Stimulated activated CD8-positive, alpha-beta memory T cell treated with anti-CD3 and anti-CD28 coated beads, Interleukin-4, amount 100 ng/mL, for 24 hours (primary cell): Measurements from ENCODE around the gene PRPSAP1.
"Not testable (repeated sequence)": the region's sequence is repeated elsewhere in the genome, so short reads cannot be mapped to it uniquely, and the experiment has no call there.

Experiments
- DNase-seq: peaks from one replicate; pipeline ENCODE4 v3.0.0-alpha.2; 2020; ENCODE audit warnings: low read depth

The PRPSAP1 gene

DNA sequence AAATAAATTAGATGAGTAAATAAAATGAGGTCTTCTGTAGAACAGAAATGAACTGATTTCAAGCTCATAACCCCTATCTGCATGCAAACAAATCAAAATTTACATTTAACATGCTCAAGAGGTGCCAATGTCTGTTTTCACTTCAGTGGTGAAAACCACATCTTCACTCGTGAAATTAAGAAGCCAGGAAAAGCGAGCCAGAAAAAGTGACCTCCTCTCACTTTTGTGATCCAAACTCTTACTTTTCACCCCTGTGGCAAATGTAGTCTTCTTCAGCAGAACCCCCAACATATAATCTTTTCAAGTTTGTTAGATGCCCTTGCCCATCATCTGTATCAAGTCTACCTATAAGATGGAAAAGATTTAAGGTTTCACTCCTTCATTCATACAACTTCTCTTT lies 36.2 kb downstream of the PRPSAP1 start:
- no peak for DNase-seq

DNA sequence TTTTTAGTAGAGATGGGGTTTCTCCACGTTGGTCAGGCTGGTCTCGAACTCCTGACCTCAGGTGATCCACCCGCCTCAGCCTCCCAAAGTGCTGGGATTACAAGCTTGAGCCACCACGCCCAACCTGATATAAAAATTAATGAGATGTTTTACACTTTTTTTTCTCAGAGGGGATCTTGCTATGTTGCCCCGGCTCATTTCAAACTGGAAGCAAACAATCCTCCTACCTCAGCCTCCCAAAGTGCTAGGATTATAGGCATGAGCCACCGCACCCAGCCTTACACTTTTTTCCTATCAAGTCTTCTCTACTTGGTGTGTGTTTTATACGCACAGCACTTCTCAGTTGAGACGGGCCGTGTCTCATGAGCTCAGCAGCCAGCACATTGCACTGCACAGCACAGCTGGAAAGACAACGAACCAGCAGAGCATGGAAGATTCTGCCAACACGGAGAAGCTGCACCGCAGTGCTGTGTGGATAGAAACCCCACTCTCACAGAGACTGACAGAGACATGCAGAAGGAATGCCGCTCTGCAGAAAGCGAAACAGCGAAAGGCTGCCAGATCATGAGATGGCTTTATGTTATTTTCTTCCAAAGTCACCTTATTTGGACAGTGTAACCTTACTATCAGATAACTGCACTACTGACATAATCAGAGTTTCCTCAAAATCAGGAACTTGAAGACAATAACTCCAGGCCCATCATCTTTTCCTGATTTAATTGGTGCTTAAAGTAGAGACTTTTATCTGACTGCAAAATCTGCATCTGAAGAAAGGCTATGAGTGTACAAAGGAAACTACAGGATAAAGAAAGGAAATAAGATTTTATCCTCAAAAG lies 39.1 kb downstream of the PRPSAP1 start:
- DNase-seq, result no peak

DNA sequence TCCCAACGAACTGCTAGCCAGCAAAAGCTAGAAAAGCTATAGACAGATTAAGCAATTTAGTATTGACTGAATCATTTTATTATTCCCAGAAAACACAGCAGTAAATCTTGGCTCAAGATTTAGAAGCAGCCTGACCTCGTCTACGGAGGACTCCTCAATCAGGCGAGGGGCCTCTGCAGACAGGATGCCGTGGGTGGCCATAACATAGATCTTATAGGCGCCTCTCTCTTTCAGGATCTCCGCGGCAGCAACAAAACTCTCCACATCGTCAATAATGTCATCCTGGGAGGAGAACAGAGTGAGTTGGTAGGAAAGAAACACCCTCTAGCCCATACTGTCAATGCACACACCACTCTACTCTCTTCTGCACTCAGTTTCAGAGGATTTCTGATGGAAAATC lies 41.0 kb downstream of the PRPSAP1 start:
- no peak for DNase-seq

DNA sequence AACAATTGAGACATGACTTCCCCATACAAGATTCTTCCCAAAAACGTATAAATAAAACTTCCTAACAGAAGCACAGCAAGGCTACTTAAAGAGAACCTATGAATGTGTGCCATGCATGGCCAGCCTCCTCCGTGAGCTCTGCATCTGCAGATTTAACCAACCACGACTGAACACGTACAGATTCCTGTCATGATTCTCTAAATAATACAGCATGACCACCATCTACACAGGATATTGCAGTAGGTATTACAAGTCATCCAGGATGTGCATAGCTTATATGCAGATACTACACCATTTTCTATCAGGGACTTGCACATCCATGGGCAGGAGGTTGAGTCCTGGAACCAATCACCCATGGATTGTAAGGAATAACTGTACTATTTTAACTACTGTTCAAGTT lies 44.3 kb downstream of the PRPSAP1 start:
- DNase-seq, result no peak

DNA sequence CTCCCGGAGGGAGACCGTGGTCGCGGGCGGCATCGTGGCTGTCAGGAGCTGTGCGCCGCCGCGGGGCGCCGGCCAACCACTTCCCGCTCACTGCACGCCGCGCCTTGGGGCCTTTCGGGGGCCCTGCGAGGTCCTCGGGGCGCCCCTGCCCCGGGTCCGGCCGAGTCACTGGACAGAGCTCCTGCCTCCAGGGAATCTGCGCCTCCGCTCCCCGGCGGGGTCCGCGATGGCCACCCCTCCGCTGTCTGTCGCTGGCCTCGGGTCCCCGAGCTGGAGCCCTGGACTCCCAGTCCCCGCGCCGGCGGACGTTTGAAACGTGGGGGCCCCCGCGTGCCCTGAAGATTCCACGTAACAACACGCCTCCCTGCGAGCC lies 45.8 kb downstream of the PRPSAP1 start, which contains the start of gene QRICH2:
QRICH2 (minus strand) TSS at position 311 of the 373 bp plus-strand sequence; CDS start at position 33, 278 bp downstream.
- DNase-seq, result no peak

DNA sequence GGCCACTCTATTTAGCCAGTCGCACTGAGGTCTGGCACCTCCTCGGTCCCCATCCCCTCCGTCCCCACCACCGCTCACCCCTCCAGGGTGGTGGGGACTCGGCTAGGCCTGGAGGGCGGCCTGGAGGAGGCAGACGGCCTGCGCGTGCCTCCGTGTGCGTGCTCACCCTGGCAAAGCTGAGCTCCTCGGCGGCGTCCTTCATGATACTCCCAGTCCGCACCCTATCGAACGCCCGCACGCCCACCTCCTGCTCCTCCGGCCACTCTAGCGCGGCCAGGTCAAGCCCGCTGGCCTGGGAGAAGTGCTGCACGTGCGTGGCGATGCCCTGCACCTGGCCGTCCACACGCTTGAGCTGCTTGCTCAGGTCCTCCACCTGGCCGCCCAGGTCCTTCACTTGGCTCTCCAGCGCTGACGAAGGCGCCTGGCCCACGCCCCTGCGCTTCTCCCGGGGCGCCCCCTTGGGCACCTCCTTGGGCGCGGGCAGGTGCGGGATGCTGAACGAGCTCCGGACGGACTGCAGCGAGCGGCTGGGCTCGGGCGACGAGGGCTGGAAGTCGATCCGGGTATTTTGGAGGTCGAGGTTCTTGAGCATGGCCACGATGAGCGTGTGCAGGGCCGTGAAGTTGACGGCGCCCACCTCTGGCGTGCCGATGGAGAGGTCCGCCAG lies 46.3 kb downstream of the PRPSAP1 start:
- DNase-seq, result no peak

DNA sequence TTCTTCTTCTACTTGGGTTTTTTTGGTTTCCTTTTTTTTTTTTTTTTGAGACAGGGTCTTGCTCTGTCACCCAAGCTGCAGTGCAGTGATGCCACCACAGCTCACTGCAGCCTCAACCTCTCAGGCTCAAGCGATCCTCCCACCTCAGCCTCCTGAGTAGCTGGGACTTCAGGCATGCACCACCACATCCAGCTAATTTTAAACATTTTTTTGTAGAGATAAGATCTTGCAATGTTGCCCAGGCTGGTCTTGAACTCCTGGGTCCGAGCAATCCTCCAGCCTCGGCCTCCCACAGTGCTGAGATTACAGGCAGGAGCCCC lies 48.6 kb downstream of the PRPSAP1 start:
- not testable (repeated sequence) for DNase-seq

DNA sequence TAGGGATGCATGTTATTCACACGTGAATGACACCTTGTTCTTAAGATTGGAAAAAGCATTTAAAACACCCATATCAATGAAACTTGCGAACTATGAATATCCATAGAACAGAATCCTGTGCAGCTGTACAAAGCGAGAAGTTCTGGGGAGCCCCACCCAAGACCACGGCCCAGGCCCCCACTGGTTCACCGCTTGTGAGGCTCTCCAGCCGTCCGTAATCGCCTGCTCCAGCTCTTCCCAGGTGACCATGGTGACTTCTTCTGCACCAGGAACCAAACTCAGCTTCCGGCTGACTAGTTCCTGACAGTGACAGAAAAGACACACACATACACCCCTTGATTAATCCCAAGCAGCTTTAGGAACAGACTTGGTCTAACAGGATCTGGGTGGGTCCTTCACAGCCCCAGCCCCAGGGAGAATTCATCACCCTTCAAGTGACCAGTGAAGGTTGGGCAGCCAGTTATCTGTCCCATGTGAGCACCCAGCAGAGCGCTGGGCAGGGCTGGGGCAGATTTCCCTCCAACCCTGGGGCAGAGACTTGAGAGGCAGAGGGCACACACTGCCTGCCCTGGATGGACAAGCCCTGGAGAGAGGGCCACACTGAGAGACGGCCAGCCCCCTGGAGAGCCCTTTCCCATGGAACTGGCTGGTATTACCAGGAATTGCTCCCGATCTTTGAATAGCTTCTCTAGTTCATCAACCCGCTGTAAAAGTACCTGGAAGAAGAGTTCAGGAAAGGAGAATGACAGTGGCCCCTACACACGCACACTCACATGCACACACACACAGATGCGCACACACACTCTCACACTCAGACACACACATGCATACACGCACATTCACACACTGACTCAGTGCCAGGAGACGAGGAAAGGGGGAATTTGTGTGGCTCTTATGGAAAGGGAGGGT lies 49.2 kb downstream of the PRPSAP1 start:
- no peak for DNase-seq

DNA sequence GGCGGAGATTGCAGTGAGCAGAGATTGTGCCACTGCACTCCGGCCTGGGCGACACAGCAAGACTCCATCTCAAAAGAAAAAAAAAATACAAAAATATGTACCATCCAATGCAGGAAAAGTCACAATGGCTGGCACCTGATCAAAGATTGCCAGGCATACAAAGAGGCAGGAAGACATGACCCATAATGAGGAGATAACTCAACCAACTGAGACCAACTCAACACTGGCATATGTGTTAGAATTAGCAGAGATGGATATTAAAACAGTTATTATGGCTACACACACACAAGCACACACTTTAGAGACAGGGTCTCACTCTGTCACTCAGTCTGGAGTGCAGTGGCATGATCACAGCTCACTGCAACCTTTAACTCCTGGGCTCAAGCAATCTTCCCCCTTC lies 56.3 kb downstream of the PRPSAP1 start:
- DNase-seq, result no peak

DNA sequence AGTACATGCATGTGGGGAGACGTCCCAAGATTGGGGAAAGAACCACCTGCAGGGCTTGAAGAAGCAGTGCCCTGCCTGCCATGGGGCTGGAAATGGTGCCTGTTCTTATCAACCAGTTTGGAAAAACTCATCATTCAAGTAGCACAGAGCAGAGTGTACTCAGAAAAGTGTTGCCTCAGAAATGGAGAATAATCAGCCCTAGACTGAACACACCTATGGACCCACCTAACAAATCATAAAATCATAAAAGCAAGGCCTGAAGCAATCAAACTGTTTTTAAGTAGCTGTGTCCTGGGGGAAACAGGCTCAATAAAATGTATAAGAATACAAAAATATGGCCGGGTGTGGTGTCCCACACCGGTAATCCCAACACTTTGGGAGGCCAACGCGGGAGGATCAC lies 56.8 kb downstream of the PRPSAP1 start:
- DNase-seq, result no peak

DNA sequence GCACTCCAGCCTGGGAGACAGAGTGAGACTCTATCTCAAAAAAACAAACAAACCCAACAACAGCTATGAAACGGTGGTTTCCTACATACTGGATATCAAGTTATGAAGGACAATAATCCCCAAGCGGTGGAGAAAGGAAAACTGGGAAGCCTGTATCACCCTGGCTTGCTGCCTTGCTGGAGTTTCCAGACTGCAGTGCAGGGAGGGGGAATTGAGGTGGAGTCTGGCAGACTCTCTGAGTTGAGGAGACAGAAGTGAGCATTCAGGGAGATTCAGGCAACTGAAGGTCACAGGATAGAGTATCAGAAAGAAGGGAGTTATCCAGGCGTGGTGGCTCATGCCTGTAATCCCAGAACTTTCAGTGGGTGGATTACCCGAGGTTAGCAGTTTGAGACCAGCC lies 57.5 kb downstream of the PRPSAP1 start:
- DNase-seq, result no peak

DNA sequence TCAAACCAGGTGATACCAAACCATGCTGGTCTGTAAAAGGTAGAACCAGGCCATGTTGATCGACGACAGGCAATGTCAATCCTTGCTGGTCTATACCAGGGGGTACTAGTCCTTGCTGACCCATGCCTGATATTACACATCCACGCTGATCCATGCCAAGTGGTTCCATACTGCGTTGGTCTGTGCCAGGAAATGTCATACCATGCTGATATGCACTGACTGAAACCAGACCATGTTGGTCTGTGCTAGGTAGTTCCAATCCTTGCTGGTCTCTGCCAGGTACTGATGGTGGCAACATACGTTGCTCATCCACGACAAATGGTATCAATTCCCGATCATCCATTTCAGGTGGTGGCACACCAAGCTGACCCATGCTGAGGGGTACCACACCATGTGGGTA lies 60.6 kb downstream of the PRPSAP1 start:
- no peak for DNase-seq

DNA sequence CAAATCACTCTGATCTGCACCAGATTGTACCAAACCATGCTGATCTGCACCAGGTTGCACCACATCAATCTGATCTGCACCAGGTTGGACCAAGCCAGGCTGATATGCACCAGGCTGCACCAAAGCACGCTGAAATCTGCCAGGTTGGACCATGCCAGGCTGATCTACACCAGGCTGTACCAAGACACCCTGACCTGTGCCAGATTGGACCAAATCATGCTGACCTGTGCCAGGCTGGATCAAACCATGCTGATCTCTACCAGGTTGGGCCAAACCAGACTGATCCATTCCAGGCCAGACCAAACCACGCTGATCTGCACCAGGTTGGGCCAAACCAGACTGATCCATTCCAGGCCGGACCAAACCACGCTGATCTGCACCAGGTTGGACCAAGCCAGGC lies 61.1 kb downstream of the PRPSAP1 start:
- DNase-seq, result no peak

DNA sequence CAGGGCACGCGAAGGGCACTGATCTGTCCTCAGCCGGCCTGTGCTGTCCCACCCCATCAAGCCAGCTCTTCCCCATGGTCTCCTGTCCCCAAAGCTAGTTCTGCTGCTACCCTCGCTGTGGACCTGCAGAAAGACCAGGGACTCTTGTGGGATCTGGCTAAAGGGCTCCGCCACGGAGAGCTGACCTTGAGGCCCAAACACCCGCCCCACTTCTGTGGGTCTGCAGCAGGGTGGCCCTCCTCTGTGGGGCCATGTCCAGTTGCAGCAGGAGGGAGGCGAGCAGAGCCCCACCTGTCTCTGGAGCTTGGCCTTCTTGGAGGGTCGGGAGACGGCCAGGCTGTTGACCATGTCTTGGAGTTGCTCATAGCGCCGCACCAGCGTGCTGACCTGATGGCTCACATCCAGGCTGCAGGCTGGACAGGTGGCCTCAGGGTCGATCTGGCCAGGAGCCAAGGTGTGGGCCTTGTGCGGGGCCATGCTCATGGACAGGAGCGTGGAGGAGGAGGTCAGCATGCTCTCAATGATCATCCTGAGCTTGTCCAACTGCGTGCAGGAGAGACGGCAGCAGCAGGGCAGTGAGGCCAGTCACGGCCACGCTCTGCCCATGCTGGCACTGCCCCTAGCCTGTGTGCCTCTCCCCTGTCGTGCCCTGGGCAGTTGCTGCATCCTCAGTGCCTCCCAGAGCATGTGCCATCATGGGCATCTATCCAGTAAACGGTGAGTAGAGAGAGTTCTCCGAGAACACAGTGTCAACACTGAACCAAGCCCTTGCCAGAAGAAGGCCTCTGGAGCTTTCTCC lies 71.9 kb downstream of the PRPSAP1 start:
- DNase-seq, result no peak

DNA sequence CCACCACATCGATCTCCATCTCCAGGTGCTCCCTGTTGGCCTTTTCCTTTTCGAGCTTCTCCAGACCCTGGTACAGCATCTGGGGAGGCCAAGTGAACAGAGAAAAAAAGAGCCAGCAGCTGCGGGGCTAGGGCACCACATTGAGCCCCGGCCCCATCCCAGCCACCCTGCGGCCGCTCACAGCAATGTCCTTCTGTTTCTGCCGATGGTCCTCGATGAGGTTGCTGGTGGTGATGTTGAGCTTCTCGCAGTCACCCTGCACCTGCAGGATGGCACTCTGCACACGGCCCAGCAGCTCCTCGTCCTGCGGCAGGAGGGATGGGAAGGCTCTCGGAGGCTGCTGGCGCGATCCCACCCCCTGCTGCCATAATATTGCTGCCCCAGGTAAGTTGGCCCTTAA lies 73.1 kb downstream of the PRPSAP1 start:
- DNase-seq, result no peak

DNA sequence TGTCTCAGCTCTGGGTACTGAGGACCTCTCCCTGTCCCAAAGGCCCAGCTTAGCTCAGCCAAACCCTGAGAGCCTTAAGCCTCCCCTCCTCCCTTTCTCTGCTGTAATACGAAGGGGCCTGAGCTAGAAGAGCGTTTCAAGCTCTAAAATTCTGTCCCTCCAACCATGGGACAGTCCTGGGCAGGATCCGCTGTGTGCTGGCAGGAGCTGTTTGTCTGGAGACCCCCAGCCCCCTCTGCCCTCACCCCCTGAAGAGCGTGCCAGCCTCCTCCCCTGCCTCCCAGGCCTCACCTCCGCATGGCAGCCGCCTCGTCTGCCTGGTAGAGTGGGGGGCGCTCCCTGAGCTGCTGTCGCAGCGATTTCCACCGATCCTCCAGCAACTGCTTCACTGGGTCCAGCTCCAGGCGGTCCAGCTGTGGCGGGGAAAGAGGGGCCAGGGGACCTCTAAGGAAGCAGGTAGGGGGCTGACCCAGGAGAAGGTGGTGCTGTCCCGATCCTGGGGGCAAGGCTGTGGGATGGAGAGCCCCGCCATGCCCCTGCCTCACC lies 73.9 kb downstream of the PRPSAP1 start:
- no peak for DNase-seq

DNA sequence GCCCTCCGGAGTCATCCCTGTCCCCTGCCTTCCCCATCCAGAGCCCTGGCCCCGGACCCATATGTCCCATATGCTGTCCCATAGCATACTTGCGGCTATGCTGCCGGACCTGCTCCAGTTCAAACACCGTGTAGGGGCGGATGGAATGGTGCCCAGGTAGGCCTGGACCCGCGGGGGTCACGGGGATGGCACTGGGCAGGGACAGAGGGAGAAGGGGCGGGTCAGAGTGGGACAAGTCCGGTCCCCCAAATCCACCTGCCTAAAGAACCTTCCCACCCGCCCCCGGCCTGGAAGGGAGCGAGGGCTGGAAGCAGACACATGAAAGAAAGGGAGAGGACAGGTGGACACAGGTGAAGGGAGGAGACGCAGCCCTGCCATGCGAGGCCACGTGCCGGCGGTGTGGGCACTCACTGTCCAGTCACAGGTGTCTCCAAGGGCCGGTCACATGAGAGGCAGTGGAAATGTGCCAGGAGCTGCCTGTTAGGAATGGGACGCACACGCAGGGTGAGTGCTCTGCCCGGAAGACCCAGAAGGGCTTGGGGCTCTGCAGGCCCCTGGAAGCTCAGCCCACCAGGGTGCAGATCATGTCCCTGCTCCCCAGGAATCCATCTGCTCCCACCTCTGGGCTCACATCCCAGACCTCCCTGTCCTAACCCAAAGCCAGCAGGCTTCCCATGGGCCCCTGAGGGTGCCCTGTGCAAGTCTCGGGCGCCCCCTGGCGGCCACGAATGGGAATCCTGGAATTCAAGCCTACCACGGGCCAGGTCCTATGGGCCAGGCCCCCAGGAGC lies 74.6 kb downstream of the PRPSAP1 start:
- peak; percentile 81 for DNase-seq

DNA sequence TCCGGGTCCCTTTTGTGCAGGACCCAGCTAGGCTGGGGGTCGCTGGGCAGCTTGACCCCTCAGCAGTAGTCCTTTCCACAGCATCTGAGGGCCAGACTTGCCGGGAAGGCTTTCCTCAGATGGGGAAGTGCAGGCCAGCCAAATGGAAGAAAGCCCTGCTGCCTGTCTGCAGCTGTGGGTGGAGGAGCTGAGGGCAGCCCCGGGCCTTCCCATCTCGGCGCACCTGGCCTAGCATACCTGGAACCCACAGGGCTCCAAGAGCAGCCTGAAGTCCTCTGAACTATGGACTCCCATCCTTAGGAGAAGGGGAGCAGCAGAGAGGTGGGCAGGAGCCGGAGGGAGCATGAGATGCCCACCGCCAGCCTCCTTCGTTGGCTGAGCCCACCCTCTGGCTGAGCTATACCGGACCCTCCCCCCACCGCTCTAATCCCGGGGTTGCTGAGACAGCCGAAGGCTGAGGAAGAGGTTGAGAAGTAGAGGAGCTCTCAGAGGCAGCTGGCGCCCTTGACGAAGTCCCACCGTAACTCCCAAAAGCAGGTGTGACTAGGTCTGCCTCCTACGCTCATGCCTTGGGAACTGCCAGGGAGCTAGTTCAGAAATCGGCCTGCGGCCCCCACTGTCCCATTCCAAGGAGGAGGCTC lies 75.3 kb downstream of the PRPSAP1 start:
- no peak for DNase-seq

DNA sequence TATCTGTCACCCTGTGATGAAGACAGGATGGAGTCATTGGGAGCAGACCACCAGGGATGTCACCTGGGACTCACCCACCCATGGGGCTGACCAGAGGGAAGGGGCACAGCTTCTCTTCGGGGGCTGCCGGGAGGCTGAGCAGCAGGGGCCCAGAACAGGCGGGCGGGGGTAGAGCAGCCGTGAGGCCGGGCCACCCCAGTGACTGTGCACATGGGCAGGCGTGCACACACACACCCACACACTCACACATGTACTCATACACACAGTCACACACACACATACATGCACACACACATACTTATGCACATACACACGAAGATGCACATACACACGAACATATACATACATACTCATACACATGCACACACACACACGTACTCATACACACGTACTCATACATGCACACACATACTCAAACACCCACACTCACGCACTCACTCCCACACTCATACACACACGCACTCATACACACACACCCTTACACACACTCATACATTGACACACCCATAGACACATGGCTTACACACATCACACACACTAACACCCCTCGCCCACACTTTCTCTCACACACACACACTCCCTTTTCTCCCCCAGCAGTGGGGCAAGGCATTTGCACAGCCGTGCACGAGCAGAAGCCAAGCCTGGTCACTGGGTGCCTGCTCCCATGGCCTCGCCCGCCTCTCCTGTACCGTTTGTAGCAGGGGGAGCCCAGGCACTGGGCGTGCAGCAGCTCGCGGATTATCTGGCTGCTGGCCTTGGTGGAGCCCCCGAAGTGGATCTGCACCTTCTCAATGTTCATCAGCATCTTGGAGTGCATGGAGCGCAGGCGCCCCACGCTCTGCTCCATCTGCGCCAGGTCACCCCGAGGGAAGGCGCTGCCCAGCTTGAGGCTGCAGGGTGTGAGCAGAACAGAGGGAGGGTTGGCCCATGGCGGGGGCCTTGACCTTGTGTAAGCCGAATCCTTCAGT lies 76.1 kb downstream of the PRPSAP1 start:
- DNase-seq, result no peak
